Activated naive CD8-positive, alpha-beta T cell treated with anti-CD3 and anti-CD28 coated beads, Interleukin-2, amount 10 ng/mL, durations not matched to agents 7 days and 5 days (primary cell): ENCODE data around the gene MAPRE2. TPM values are rescaled to one million over a fixed set of nuclear protein-coding genes. Genes with fewer than 3 reads are reported as not detected.

Source experiments
- ATAC-seq: fragments of 150-1000 bp; cut with Tn5 transposase; one replicate; pipeline ENCODE4 v1.10.0; 2021; ENCODE audit warnings: low read depth, moderate library complexity
- POLR2A ChIA-PET: fragments of 350-600 bp; sonication (Branson Sonifier 250); formaldehyde crosslinking; loops from one replicate; lab custom pipeline; 2021; ENCODE audit warnings: antibody characterized with exemption; lab: Charles Lee
- DNase-seq: peaks from one replicate; pipeline ENCODE4 v3.0.0; 2021
- H3K27ac Mint-ChIP-seq: one replicate; pipeline ENCODE4 v1.8.0; 2022; ENCODE audit warnings: mild to moderate bottlenecking, mixed read lengths
- H3K27me3 Mint-ChIP-seq: one replicate; pipeline ENCODE4 v1.8.0; 2022; ENCODE audit warnings: mild to moderate bottlenecking, moderate library complexity, mixed read lengths
- H3K36me3 Mint-ChIP-seq: one replicate; pipeline ENCODE4 v1.8.0; 2021; ENCODE audit warnings: mild to moderate bottlenecking, mixed read lengths
- H3K4me1 Mint-ChIP-seq: one replicate; pipeline ENCODE4 v1.8.0; 2021; ENCODE audit warnings: mixed read lengths
- H3K4me3 Mint-ChIP-seq: one replicate; pipeline ENCODE4 v1.8.0; 2022; ENCODE audit warnings: mild to moderate bottlenecking, moderate library complexity, mixed read lengths
- H3K9me3 Mint-ChIP-seq: one replicate; pipeline ENCODE4 v1.8.0; 2021; ENCODE audit warnings: mixed read lengths
- total RNA-seq, 2 experiments: library from RNA; stranded (reverse); gene quantifications; one replicate each; pipeline ENCODE4 v1.2.3, GENCODE V29; 2021

The MAPRE2 gene
- total RNA-seq, 2 experiments from 2014 or later, result 61.5 to 63.2 TPM

DNA sequence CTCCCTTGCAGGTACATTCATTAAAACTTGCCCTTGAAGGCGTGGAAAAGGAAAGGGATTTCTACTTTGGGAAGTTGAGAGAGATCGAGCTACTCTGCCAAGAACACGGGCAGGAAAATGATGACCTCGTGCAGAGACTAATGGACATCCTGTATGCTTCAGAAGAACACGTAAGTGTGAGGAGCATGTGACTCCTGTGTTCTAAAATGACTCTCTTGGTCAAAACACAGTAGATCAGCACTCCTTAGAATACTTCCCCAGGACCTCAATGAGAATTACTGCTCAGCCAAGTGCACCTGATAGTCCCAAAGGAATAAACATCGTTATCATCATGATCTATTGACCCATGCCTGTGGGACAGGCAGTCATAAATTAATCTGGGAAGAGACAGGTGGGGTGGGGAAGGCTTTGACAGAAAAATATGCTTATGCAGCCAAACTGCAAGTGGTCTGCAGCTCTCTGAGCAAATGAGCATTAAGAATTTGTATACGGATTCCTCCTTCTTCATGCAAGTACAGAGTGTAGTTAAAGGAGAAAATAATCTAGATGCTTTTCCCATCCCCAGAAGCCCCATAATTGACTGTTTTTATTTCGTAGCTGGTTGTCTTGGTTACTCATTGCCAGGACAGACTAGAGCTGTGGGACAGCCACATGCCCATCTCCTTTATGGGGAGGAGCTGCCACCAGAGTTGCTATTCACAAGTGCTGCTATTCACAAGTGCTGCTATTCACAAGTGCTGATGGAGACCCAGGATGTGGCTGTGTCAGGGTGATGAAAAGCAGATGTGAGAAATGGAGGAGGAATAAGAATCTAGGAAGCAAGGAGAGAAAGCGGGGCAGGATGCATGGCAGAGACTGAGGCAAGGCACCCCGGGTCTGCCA, 91.0 kb downstream of the MAPRE2 start:
- no peak for ATAC-seq
- H3K36me3 Mint-ChIP-seq, result peaks cover 14% of the 10 kb centered on the region

GRCh38 chr18:35134190-35134730, 93.0 kb downstream of the MAPRE2 start:
- POLR2A ChIA-PET, result no interaction called here
- Mint-ChIP-seq H3K9me3 (no peaks in the 10 kb centered on the region), H3K4me3 (no peak overlapping the region)

More for the DNA sequence above, 91.0 kb downstream of the MAPRE2 start:
- DNase-seq, result no peak
- H3K4me3 Mint-ChIP-seq, result no peak overlapping the region
- H3K4me1 Mint-ChIP-seq, result peaks cover 2% of the 10 kb centered on the region
- H3K27me3 Mint-ChIP-seq, result no peaks in the 10 kb centered on the region
- H3K27ac Mint-ChIP-seq, result no peak overlapping the region
- POLR2A ChIA-PET, result interaction anchor here (1.0 kb wide), 1 partner anchor 13 kb away, joined by 3 read pairs; no protein-coding TSS in a partner anchor
- H3K9me3 Mint-ChIP-seq, result no peaks in the 10 kb centered on the region

GRCh38 chr18:35134791-35135531, 93.7 kb downstream of the MAPRE2 start:
- H3K4me1 Mint-ChIP-seq, result peaks cover 2% of the 10 kb centered on the region
- no peak overlapping the region for H3K4me3 Mint-ChIP-seq
- DNase-seq (no peak), ATAC-seq (no peak)
- POLR2A ChIA-PET, result no interaction called here
- no peaks in the 10 kb centered on the region for H3K27me3 Mint-ChIP-seq
- no peaks in the 10 kb centered on the region for H3K9me3 Mint-ChIP-seq
- no peak overlapping the region for H3K27ac Mint-ChIP-seq
- H3K36me3 Mint-ChIP-seq, result peaks cover 12% of the 10 kb centered on the region

More at GRCh38 chr18:35134190-35134730, 93.0 kb downstream of the MAPRE2 start:
- no peak for DNase-seq
- no peak for ATAC-seq
- Mint-ChIP-seq H3K27ac (no peak overlapping the region), H3K4me1 (peaks cover 2% of the 10 kb centered on the region), H3K27me3 (no peaks in the 10 kb centered on the region), H3K36me3 (peaks cover 10% of the 10 kb centered on the region)

GRCh38 chr18:35136248-35136647, 95.0 kb downstream of the MAPRE2 start:
- Mint-ChIP-seq H3K36me3 (peaks cover 21% of the 10 kb centered on the region), H3K9me3 (no peaks in the 10 kb centered on the region), H3K4me3 (no peak overlapping the region), H3K27me3 (no peaks in the 10 kb centered on the region), H3K27ac (no peak overlapping the region), H3K4me1 (peaks cover 4% of the 10 kb centered on the region)
- DNase-seq (no peak), ATAC-seq (no peak)
- POLR2A ChIA-PET, result no interaction called here

GRCh38 chr18:35136885-35137284, 95.7 kb downstream of the MAPRE2 start:
- POLR2A ChIA-PET, result interaction anchor here (0.8 kb wide), 1 partner anchor 86 kb away, joined by 3 read pairs; no protein-coding TSS in a partner anchor
- ATAC-seq (no peak), DNase-seq (no peak)
- H3K4me3 Mint-ChIP-seq, result no peak overlapping the region
- no peaks in the 10 kb centered on the region for H3K9me3 Mint-ChIP-seq
- no peak overlapping the region for H3K27ac Mint-ChIP-seq
- H3K4me1 Mint-ChIP-seq, result peaks cover 4% of the 10 kb centered on the region
- H3K36me3 Mint-ChIP-seq, result peaks cover 21% of the 10 kb centered on the region
- H3K27me3 Mint-ChIP-seq, result no peaks in the 10 kb centered on the region

DNA sequence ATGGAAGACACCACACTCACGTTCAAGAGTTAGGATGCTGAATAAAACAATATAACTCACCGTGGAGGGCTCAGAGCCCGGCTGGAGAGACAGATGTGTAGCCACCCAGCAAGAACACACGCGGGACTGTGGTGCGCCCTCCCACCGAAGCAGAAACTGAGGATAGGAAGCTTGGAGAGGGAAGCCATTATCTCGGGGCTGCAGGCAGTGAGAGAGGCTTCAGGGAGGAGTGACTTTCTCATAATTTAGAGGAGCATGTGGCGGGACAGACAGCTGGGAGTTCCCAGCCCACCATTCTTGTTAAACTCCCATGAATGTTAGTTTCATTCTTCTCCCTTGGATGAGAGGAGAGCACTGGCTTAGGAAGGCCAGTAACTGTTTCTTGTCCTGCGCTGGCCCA, 96.4 kb downstream of the MAPRE2 start:
- H3K27ac Mint-ChIP-seq, result no peak overlapping the region
- ATAC-seq (no peak), DNase-seq (no peak)
- POLR2A ChIA-PET, result interaction anchor here (0.8 kb wide), 1 partner anchor 86 kb away, joined by 3 read pairs; no protein-coding TSS in a partner anchor
- H3K4me3 Mint-ChIP-seq, result no peak overlapping the region
- no peaks in the 10 kb centered on the region for H3K9me3 Mint-ChIP-seq
- H3K27me3 Mint-ChIP-seq, result no peaks in the 10 kb centered on the region
- H3K4me1 Mint-ChIP-seq, result peaks cover 6% of the 10 kb centered on the region
- H3K36me3 Mint-ChIP-seq, result peaks cover 25% of the 10 kb centered on the region

DNA sequence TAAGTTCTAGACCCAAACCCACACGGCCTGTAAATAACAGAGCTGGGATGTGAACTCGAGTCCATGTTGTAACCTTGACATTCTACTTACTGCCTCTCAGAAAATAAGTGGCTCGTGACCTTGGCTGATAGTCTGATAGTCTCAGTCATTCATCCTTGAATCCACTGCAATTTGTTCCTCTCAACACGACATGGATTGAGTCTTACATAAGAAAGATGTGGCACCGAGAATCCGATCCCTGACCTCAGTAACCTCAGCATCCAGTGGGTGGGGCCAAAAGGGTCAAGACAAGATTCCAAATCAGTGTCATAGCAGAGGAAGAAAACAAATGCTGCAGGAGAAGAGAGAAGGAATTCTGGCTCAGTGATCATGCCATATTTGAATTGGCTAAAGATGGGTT, 97.6 kb downstream of the MAPRE2 start:
- H3K27ac Mint-ChIP-seq, result no peak overlapping the region
- POLR2A ChIA-PET, result no interaction called here
- DNase-seq (no peak), ATAC-seq (no peak)
- peaks cover 8% of the 10 kb centered on the region for H3K4me1 Mint-ChIP-seq
- no peaks in the 10 kb centered on the region for H3K27me3 Mint-ChIP-seq
- no peaks in the 10 kb centered on the region for H3K9me3 Mint-ChIP-seq
- peaks cover 21% of the 10 kb centered on the region for H3K36me3 Mint-ChIP-seq
- no peak overlapping the region for H3K4me3 Mint-ChIP-seq

GRCh38 chr18:35139517-35139916, 98.3 kb downstream of the MAPRE2 start:
- ATAC-seq (no peak), DNase-seq (no peak)
- Mint-ChIP-seq H3K36me3 (peaks cover 21% of the 10 kb centered on the region), H3K27me3 (no peaks in the 10 kb centered on the region), H3K4me1 (peaks cover 8% of the 10 kb centered on the region), H3K9me3 (no peaks in the 10 kb centered on the region), H3K27ac (no peak overlapping the region), H3K4me3 (no peak overlapping the region)
- POLR2A ChIA-PET, result no interaction called here

GRCh38 chr18:35141077-35141476, 99.9 kb downstream of the MAPRE2 start:
- POLR2A ChIA-PET, result no interaction called here
- DNase-seq (no peak), ATAC-seq (no peak)
- no peaks in the 10 kb centered on the region for H3K9me3 Mint-ChIP-seq
- H3K27ac Mint-ChIP-seq, result no peak overlapping the region
- no peaks in the 10 kb centered on the region for H3K27me3 Mint-ChIP-seq
- peaks cover 21% of the 10 kb centered on the region for H3K36me3 Mint-ChIP-seq
- no peak overlapping the region for H3K4me3 Mint-ChIP-seq
- H3K4me1 Mint-ChIP-seq, result peaks cover 8% of the 10 kb centered on the region

GRCh38 chr18:35141567-35142274, 100.5 kb downstream of the MAPRE2 start:
- ATAC-seq (no peak), DNase-seq (no peak)
- Mint-ChIP-seq H3K36me3 (peaks cover 25% of the 10 kb centered on the region), H3K27me3 (no peaks in the 10 kb centered on the region), H3K4me1 (peaks cover 8% of the 10 kb centered on the region), H3K4me3 (no peak overlapping the region), H3K27ac (no peak overlapping the region), H3K9me3 (no peaks in the 10 kb centered on the region)
- POLR2A ChIA-PET, result no interaction called here

- Mint-ChIP-seq H3K27ac (no peak overlapping the region), H3K4me3 (no peak overlapping the region)
Measured at GRCh38 chr18:35142275-35142615, 101.0 kb downstream of the MAPRE2 start.

DNA sequence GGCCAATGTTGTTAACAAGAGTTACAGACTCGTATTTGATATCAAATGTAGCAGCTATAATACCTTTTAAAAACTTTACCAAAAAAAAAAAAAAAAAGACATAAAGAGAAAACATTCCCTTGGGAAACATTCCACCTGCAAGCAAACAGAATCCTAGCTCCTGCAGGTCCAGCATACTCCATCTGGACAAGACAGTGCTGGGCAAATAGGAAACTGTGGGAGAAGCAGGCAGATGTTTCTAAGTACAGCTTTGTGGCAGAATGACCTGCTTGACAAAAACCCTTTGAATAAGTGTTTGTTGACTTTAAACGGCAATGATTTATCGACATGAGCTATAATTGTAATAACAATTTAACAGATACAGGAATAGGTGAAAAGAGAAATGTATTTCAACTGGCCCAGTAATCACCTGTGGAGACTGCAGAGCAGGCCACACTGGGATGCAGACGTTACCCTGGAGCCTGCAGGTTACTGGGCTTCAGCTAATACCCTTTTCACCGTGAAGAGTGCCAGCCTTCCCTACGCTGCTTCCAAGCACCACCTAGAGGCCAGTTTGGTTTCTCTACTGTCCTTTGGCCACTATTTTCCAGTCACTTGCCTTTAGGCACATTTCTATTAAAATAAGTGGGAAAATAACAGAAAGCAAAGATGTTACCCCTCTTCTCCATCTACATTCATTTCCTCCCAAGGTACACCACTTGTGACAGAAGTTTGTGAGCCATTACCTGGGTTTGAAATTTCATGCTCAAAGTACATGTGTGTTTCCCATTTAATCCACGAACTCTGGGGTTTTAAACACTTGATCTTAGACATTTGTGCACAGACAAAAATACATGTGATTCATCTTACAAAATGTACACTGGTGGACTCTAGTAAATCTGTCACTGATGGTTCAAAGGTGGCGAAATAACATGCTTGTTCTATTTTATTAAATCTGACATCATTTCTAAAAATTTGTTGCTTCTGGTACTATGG, 102.7 kb downstream of the MAPRE2 start:
- ATAC-seq (peak; percentile 72), DNase-seq (no peak)
- peaks cover 4% of the 10 kb centered on the region for H3K9me3 Mint-ChIP-seq
- POLR2A ChIA-PET, result interaction anchor here (1.8 kb wide), 1 partner anchor 102 kb away, joined by 6 read pairs; the partner anchor contains the start of gene MAPRE2
- peaks cover 8% of the 10 kb centered on the region for H3K4me1 Mint-ChIP-seq
- H3K36me3 Mint-ChIP-seq, result peaks cover 43% of the 10 kb centered on the region
- no peak overlapping the region for H3K4me3 Mint-ChIP-seq
- no peak overlapping the region for H3K27ac Mint-ChIP-seq
- H3K27me3 Mint-ChIP-seq, result no peaks in the 10 kb centered on the region

More at GRCh38 chr18:35142275-35142615, 101.0 kb downstream of the MAPRE2 start:
- H3K9me3 Mint-ChIP-seq, result no peaks in the 10 kb centered on the region
- H3K27me3 Mint-ChIP-seq, result no peaks in the 10 kb centered on the region
- DNase-seq (no peak), ATAC-seq (no peak)
- peaks cover 29% of the 10 kb centered on the region for H3K36me3 Mint-ChIP-seq
- POLR2A ChIA-PET, result no interaction called here
- H3K4me1 Mint-ChIP-seq, result peaks cover 8% of the 10 kb centered on the region
